NK-92 (cell line): ENCODE measurements around the gene TBCCD1.
"Not testable (repeated sequence)": the region's sequence is repeated elsewhere in the genome, so short reads cannot be mapped to it uniquely, and the experiment has no call there.

Experiments used
- DNase-seq: peaks from one replicate; lab custom pipeline; 2025; ENCODE audit not compliant: unreplicated experiment; lab: John Stamatoyannopoulos, UW

Gene TBCCD1

DNA sequence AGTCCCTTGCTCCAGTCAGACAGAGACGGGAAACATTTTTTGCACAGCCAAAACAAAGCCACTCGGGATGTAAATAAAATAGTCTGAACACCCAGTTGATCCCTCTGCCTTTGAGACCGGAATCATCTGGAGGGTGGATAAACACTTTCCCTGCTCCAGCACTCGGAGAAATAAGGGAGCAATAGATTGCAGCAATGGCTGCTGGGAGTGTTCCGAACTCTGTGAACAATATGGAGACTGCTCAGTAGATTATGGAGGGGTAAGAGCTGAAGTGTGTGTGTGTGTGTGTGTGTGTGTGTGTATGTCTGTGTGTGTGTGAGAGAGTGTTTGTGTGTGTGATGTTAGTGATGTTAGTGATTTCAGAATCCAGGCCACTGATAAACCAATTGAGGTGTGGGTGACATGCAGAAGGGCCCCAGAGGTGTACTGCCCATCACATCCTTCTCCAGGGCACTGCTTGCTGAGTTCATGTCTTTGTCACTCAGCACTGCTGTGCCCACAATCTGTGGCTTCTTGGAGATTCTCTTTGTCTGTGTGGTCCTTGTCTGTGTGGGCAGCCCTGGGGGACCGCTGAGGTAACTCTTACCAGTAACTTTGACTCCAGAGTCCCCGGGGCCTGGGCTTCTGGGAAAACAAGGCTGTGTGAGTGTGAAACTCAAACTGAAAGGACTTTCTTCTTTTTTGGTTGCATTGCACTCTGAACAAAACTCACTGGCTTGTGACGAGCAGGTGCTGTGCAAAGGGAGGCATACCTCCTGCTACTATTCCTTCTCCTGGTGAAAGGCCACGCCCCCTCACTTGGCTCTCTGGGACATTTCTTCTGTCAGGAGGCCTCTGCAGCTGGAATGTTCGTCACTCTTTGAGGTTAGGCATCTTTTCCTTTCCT, 45.9 kb downstream of the TBCCD1 start:
- no peak for DNase-seq

DNA sequence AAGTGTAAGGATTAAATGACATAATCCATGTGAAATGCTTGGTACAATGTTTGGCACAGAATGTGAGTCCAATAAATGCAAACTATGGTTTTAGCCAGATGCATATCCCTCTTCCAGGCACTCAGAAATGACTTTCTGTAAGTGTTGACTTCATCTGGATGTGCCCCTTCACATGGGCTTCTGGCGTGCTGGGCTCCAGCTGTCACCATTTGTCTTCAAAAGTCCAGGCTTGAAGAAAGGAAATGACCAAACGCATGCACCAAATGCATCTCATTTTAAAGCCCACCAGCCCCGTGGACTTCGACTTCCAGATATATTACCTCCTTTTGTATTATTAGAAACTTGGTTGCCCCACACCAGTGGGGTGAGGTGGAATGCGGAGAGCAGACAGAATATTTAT, 46.7 kb downstream of the TBCCD1 start:
- DNase-seq: no peak

DNA sequence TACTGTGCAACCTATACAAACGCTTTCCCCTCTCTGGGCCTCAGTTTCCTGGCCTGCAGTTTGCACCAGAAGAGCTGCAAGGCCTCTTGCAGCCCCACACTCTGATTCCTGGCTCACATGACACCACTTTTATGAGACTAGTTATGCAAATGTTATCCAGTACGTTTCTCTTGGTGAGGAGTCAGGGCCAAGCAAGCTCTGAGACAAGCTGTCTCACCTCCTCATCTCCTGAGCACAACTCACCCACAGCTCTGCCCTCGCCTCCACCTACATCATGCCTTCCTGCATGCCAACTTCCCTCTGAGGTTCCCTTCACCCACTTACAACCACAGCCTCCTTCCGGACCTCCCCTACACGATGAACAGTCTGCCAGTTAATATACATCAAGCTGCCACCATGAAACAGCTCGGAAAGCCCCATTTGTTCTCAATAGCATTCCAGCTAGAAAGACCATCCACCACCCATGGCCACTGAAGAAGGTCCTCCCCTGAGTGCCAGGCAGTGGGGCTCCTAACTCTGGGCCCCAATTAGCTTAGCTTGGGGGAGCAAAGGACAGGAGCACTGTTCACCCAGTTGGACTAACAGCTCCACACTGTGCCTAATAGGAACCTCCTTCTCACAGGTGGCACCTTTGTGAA, 48.0 kb downstream of the TBCCD1 start:
- no peak for DNase-seq

DNA sequence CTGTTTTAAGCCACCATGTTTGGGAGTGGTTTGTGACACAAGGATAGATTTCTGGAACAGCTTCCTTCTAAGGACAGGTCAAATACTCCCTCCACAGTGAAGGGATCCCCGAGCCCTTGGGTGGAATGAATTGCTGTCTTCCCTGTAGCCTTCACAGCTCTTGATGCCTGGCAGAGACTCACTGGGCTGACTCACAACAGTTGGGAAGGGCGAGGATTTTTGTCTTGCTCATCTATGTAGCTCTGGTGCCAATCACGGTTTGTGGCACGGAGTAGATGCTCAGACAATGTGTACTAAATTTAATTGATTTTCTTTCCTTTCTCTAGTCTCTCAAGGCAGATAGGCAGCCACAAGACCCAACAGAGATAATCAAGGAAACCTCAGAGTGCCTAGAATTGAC, 49.9 kb downstream of the TBCCD1 start:
- no peak for DNase-seq

DNA sequence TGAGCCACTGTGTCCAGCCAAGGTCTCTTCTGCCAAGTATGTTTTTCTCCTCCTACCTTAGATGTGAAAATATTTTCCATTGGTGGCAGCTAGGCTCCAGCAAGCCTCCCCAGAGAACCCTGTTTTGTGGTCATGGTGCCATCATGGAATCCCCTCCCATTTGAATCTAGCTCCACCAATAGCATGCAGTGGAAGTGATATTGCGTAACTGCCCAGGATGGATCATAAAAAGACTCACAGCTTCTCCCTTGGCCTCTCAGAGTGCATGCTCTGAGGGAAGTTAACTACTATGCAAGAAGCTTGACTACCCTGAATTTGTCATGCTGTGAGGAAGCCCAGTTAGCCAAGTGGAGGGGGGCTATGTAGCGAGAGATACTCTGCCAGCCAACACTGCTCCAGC, 50.5 kb downstream of the TBCCD1 start:
- DNase-seq: no peak

DNA sequence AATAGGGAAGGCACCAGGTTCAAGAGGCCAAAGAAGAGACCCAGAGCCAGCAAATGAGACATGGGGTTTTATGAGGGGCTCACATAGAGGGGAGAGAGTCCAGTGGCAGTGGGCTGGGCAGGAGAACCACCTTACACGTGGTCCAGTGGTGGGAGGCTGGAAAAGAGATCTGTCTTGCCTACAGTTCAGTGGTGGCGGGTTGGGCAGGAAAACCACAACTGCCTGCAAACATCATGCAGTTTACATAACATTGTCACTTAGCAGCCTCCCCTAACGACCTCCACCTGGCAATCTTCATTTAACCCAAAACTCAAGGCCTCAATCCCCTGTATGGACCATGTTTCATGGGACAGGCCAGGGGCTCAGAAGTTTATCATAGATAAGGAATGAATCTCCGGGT, 52.0 kb downstream of the TBCCD1 start:
- DNase-seq: no peak

DNA sequence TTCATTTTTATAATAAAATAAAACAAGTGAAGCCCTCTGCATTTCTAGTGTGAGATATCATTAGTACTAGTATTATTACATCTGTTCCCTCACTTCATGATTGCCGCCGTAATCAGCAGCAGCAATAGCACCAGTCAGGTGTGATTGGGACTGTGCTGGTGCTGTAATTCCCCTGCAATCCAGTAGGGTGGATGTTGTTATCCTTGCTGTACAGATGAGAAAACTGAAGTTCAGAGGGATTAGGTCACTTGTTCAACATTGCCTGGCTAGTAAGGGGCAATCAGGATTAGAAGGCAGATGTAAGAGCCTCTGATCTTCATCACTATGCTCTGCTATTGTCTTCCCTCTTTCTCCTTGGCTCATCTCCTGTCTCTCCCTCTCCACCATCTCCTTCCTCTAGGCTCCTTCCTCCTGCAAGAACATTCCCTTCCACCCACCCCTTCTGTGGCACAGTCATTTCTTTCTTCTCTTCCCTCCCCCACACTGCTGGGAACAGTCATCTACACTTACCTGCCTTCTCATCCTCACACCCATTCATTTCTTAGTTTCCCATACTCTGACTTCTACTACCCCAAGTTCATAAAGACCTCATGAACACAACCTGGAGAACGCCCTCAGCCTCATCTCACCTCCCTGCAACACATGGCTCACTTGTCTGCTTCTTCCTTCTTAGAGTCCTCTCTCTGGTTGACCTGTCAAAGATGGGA, 52.7 kb downstream of the TBCCD1 start:
- DNase-seq: no peak

DNA sequence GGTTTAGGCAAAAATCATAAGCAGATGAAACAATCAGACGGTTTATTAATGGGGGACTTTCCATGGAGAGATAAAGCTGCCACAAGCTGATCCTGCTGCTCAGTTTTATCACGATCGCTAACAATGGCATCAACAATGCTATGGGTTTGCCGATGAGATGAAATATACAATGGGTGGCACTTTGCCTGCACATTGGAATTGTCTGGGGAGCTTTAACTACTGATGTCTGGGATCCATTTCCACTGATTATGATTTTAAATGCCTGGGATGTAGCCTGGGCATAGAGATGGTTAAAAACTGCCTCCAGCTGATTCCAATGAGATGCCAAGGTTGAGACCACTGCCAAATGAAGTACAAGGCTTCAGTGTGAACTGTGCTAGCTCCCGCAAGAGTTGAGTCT, 53.8 kb downstream of the TBCCD1 start:
- no peak for DNase-seq

DNA sequence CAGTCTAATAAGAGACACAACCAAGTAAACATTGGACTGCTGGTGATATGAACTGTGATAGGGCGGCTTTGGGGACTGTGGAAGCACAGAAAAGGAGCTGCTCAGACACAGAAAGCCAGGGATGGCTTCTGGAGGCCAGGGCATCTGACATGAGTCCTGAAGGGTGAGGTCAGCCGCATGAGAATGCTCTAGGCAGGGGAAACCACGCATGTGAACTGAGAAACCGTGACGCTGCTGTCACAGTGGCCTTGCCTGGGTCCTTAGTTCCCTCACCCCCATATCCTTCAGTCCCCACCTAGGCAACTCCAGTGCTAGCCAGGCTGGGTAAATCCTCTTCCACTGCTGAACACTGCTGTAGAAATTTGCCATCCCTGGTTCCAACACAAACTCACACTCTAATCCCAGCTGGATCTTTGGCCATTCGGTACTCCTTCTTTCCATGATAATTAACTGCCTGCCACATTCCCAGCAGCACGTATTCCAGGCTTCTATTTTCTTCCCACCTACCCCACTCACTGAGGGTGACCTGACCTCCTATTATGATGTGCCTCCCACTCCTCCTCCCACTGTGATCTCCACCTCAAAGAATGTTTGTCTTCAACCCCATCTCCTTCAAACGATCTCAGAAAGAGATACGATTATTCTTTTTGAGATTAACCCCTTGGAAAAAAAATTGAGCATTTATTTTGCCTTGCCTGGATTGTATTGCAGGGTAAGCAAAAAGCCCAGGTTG, 54.4 kb downstream of the TBCCD1 start:
- no peak for DNase-seq

DNA sequence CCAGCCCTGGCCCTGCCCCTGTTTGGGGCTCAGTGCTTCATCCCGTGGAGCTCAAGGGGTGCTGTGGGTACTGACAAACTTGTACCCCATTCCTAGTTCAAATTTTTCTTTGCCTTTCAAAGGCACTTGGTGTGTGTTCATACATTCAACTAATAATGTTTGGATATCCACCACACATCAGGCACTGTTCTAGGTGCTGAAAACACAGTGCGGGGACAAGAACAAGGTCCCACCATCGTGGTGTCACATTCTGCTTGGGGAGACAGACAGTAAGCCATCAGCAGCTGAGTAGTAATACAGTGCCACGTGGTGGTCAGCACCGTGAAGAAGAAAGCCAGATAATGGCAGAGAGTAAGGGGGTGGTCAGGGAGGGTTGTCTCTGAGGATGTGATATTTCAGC, 55.4 kb downstream of the TBCCD1 start:
- no peak for DNase-seq

DNA sequence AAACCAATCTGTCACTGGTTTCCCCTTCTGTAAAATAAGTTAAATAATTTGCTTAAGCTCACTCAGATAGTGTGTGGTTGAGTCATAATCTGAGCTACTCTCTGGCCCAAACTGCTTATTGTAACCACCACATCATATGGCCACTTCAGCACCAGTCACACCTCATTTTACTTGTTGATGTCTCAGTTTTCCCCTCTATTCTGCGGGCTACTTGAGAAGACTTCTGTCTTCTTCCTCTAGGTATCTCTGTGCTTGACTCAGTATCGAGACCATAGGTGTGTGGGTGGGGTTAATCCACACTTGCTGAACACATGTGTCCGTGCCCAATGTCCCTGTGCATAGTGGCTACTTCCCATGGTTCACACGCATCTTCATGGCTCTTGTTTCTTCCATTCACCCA, 55.9 kb downstream of the TBCCD1 start:
- DNase-seq: no peak

DNA sequence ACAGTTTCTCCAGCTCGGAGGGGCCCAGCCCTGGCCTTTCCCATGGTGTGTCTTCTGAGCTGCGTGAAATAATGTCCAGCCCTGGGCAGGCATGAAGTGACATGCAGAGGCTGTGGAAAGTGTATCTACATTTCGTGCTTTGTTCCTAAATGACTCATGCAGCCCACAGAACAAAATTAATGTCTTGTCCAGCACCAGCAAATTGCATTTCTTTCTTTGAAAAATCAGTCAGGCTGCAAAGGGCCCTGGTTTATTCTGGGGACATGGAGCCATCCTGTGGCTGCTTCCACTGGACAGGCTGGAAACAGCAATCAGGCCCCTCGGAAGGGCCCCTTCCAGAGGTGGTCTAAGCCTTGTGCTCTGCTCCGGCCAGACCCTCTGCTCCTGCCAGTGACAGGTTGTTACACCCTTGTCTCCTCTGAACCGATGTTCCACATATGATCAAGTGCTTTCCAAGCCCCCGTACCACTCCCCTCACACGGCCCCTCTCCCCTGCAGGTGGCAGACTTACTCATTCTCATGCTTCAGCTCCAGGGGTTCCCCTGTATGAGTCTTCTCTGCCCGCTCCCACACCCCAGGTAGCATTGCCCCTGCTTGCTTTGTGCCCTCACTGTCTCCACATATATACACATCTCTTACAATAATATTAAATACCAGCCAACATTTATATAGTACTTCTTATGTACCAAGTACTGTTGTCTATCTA, 56.6 kb downstream of the TBCCD1 start:
- no peak for DNase-seq

DNA sequence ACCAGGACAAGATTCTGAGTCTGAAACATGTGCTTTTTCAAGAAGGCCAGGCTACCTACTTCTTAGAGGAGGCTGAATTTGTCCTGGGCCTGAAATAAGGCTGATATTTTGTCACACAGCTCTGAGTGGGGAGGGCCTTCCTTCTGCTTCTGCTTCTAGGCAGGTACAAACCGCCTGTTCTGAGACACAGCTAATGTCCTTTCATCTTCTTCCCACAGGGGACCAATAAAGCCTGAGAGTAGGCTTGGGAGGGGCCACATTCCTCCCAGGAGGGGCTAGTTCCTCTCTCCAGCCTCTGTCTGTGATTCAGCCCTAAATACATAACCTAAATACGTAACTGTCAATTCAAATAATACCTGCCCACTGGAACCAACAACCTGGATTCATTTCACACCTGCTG, 57.7 kb downstream of the TBCCD1 start:
- DNase-seq: no peak

DNA sequence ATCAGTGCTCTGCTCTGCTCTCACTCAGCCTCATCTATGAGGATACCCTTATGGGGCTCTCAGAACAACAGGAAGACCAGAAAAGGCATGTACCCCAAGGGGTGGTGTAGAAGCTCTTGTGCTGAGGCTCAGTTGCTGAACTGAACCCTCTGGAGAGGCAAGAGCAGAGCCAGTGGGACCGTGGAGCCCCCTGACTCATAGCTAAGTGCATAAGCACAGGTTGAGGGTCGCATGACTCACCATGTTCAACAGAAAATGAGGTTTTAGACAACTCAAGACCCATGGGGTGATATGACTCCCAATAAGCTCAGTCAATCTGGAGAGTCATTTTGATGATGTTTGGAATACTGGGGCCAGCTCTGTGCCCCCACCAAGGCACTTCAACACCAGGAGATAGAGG, 60.3 kb downstream of the TBCCD1 start:
- no peak for DNase-seq

DNA sequence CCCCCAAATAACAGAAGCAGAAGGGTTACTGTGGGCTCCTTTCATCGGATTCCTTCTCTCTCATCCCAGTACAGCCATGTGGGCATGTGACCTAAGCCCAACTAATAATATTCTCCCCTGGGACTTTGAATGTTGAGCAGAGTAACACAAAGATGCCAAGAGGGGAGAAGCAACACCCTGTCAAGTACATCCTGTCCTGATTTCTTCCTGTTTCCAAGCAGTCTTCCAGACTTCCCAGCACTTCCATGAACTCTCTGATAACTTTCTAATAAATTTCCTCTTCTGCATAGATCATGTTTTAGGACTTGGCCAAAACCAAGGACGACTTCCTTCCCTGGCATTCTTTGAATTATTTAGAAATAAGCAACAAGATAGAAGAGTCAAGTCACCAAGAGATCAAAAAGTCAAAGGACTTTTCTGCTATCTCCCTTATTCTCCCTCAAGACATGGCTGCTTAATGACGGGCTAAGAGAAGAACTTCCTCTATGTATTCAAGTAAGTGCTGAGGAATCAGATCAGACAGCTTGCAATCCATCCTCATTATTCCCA, 60.9 kb downstream of the TBCCD1 start:
- DNase-seq: no peak

DNA sequence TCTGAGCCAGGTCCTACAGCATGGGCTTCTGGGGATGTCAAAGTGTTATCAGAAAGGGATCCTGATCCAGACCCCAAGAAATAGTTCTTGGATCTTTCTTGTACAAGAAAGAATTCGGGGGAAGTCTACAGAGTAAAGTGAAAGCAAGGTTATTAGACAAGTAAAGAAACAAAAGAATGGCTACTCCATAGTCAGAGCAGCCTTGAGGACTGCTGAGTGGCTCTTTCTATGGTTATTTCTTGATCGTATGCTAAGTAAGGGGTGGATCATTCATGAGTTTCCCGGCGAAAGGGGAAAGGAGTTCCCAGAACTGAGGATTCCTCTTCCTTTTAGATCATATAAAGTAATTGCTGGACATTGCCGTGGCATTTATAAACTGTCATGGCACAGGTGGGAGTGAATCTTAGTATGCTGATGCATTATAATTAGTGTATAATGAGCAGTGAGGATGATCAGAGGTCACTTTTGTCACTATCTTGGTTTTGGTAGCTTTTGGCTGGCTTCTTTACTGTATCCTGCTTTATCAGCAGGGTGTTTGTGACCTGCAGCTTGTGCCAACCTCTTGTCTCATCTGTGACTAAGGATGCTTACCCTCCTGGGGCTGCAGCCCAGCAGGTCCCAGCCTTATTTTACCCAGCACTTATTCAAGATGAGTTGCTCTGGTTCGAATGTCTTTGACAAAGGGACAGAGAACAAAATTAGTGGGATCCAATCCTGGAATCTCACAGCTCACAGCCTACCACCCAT, 64.0 kb downstream of the TBCCD1 start:
- no peak for DNase-seq

DNA sequence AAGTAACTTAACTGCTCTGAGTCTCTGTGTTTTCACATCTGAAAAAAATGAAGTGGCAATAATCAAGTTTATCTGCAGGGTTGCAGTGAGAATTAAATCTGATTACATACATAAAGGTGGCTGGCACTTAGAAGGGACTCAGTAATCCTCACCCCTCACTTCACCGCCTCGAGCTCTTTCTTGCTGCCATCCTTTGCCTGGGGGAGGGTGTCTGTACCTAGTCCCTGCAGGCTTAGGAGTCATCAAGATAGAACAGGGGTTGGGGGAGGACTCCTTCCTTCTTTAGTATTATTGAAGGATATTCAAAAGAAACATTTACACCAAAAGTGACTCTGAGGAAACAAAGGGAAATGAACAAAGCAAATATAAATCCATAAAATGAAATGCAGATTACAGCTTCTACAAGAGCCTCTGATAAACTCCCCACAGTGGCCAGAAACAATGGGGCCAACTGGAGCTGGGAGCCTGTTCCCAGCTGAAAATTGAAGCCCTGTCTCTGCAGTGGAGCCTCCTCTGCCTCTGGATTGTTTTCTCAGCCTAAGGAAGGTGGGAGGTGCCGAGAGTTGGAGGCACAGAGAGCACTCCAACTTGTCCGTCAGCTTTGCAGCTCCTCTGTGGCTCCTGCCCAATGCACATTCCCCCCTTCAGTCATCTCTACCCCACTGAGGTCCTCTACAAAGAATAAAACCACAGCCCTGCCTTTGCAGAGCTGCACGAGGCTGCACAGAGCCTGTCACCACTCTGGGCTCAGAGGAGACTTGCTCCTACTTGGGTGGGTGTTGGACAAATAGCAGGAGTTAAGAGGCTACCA, 64.8 kb downstream of the TBCCD1 start:
- DNase-seq: no peak

DNA sequence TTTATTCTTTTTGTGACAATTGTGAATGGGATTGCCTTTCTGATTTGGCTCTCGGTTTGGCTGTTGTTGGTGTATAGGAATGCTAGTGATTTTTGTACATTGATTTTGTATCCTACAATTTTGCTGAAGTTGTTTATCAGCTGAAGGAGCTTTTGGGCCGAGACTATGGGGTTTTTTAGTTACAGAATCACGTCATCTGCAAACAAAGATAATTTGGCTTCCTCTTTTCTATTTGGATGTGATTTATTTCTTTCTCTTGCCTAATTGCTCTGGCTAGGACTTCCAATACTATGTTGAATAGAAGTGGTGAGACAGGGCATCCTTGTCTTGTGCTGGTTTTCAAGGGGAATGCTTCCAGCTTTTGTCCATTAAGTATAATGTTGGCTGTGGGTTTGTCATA, 67.2 kb downstream of the TBCCD1 start:
- not testable (repeated sequence) for DNase-seq

DNA sequence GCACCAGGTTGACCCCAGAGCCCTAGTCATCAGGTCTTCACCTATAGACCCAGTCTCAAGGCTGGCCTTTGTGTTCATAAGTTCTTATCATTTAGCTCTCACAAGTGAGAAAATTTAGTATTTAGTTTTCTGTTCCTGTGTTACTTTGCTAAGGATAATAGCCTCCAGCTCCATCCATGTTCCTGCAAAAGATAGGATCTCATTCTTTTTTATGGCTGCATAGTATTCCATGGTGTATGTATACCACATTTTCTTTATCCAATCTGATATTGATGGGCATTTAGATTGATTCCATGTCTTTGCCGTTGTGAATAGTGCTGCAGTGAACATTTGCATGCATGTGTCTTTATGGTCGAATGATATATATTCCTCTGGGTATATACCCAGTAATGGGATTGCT, 69.1 kb downstream of the TBCCD1 start:
- not testable (repeated sequence) for DNase-seq
